ENCODE measurements around the gene ARL4A.
"Not testable (repeated sequence)": the region's sequence is repeated elsewhere in the genome, so short reads cannot be mapped to it uniquely, and the experiment has no call there.

ARL4A gene

DNA sequence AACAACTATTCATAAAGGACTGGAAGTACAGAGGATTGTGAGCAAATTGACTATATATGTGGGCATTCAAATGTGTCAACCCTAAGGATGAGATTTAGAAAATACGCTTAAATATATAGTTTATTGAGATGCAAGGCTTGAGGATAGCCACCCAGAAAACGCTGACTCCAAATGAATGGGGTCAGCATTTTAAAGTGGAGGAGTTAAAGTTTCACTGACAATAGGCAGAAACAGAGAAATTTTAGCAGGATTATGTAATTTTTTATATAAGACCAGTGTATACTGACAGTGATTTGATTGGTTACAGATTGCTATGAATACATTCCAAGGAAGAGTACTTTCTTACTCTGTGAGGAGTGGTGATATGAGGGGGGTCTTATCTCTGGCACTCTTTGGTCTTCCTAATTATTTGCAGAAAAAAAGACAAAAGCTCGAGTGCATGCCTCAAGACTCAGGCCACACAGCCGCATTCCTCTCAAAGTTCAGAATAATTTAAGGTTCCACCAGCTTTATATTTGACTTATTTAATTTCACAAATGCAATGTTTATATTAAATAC, 38.6 kb upstream of the ARL4A start:
- H3K4me3 Mint-ChIP-seq = no peak overlapping the region
- no peak overlapping the region for H3K27ac Mint-ChIP-seq
- no peaks in the 10 kb centered on the region for H3K36me3 Mint-ChIP-seq (ENCODE audit: low read depth)
- DNase-seq = no peak
- TF ChIP-seq, protein P1, sequence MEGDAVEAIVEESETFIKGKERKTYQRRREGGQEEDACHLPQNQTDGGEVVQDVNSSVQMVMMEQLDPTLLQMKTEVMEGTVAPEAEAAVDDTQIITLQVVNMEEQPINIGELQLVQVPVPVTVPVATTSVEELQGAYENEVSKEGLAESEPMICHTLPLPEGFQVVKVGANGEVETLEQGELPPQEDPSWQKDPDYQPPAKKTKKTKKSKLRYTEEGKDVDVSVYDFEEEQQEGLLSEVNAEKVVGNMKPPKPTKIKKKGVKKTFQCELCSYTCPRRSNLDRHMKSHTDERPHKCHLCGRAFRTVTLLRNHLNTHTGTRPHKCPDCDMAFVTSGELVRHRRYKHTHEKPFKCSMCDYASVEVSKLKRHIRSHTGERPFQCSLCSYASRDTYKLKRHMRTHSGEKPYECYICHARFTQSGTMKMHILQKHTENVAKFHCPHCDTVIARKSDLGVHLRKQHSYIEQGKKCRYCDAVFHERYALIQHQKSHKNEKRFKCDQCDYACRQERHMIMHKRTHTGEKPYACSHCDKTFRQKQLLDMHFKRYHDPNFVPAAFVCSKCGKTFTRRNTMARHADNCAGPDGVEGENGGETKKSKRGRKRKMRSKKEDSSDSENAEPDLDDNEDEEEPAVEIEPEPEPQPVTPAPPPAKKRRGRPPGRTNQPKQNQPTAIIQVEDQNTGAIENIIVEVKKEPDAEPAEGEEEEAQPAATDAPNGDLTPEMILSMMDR (IDR thresholded peaks at IDR 0.05) = no peak
- H3K27me3 Mint-ChIP-seq (ENCODE audit: low read depth, poor library complexity) = no peaks in the 10 kb centered on the region
- H3K9me3 Mint-ChIP-seq = no peaks in the 10 kb centered on the region
- no peaks in the 10 kb centered on the region for H3K4me1 Mint-ChIP-seq

DNA sequence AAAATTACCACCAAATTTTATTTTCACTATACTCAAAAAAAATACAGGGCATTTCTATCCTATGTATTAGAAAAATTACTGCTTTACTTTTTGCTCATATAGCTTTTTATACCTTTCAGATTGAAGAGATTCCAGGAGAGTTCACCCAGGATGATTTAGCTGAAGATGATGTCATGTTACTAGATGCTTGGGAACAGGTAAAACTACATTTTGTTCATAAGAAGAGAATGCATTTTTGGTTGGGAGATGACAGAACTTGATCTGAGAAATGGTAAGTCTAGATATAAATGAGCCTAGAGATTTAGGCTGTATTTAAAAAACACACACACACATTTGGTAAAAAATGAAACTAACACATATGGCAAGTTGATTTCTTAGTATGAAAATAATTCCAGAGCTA, 38.1 kb upstream of the ARL4A start:
- H3K4me3 Mint-ChIP-seq = no peak overlapping the region
- no peak overlapping the region for H3K27ac Mint-ChIP-seq
- no peaks in the 10 kb centered on the region for H3K27me3 Mint-ChIP-seq (ENCODE audit: low read depth, poor library complexity)

DNA sequence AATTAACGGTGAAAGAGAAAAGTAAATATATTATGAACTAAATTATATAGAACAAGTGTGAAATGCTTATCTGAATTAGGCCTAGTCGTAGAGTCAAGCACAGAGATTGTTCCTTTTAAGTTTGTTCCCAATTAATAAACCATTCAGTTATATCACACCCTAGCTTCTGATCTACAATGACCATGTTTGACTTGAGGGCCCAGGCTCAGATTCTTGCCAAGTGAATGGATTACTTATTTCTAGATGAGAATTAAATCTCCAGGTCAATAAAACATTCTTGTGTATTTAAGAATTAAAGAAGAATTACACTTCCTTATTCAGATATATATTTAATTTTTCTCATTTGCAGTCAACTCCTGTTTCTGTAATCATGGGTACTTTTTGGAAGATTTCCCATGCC, 37.4 kb upstream of the ARL4A start:
- DNase-seq = no peak
- Mint-ChIP-seq H3K4me1 (no peaks in the 10 kb centered on the region), H3K36me3 (ENCODE audit: low read depth) (no peaks in the 10 kb centered on the region), H3K27me3 (ENCODE audit: low read depth, poor library complexity) (no peaks in the 10 kb centered on the region), H3K9me3 (no peaks in the 10 kb centered on the region), H3K4me3 (no peak overlapping the region), H3K27ac (no peak overlapping the region)
- TF ChIP-seq, protein P1 (IDR thresholded peaks at IDR 0.05) = no peak

More for the DNA sequence above, 38.1 kb upstream of the ARL4A start:
- H3K9me3 Mint-ChIP-seq = no peaks in the 10 kb centered on the region
- TF ChIP-seq, protein P1 (IDR thresholded peaks at IDR 0.05) = no peak
- no peak for DNase-seq
- H3K36me3 Mint-ChIP-seq (ENCODE audit: low read depth) = no peaks in the 10 kb centered on the region
- no peaks in the 10 kb centered on the region for H3K4me1 Mint-ChIP-seq

DNA sequence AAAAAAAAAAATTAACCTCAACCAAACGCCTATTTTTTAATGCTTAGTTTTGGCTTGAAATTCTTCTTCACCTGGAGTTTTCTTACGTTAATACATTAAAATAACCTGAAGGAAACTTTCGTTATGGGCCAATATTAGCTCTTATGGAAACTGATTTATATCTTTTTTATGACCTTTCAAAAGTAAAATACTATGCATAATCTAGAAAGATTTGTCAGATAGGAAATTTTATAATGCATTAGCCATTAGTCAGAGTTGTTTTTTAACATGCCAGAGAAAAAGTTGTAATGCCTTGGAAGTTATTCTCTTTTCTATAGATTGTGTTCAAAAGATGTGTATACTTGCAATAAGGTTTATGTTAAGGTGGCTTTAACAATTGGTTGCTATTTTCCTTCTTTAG, 34.3 kb upstream of the ARL4A start:
- H3K36me3 Mint-ChIP-seq (ENCODE audit: low read depth) = no peaks in the 10 kb centered on the region
- peaks cover 4% of the 10 kb centered on the region for H3K27me3 Mint-ChIP-seq (ENCODE audit: low read depth, poor library complexity)
- DNase-seq = no peak
- H3K9me3 Mint-ChIP-seq = no peaks in the 10 kb centered on the region
- TF ChIP-seq, protein P1 (IDR thresholded peaks at IDR 0.05) = no peak
- no peaks in the 10 kb centered on the region for H3K4me1 Mint-ChIP-seq
- H3K4me3 Mint-ChIP-seq = no peak overlapping the region
- no peak overlapping the region for H3K27ac Mint-ChIP-seq

DNA sequence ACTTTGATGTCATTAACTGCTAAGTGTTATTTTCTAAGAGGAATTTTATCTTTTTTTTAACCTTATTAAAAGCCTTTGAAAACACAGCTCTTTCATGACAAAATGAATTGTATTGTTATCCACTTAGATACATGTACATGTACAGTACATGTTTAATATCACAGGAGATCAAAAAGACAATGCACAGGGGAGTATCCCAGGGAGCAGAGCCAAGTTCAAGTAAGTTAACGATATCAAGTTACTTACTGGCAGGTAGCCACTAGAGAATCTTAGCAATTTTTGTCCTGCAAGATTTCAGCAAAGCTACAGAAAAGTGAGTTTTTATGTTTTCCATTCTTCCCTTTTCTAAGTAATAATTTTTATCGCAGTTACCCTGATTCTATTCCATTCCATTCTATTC, 33.9 kb upstream of the ARL4A start:
- no peak for DNase-seq
- no peaks in the 10 kb centered on the region for H3K36me3 Mint-ChIP-seq (ENCODE audit: low read depth)
- no peak overlapping the region for H3K27ac Mint-ChIP-seq
- no peak overlapping the region for H3K4me3 Mint-ChIP-seq
- TF ChIP-seq, protein P1 (IDR thresholded peaks at IDR 0.05) = no peak
- H3K27me3 Mint-ChIP-seq (ENCODE audit: low read depth, poor library complexity) = peaks cover 4% of the 10 kb centered on the region
- H3K4me1 Mint-ChIP-seq = no peaks in the 10 kb centered on the region
- no peaks in the 10 kb centered on the region for H3K9me3 Mint-ChIP-seq

DNA sequence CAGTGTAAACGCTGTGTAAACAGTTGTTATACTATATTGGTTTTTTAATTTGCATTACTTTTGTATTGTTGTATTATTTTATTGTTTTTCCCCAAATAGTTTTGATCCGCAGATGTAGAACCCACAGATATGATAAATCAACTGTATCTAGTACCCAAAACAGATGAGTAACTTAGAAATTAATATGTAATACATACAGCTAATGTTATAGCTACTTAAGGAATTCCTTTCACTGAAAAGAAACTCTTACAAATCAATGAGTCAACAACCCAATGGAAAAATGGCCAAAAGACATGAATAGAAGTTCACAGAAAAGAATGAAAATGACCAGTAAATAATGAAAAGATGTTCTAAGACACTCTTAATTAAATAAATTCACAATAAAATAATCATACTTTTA, 32.3 kb upstream of the ARL4A start:
- Mint-ChIP-seq H3K9me3 (peaks cover 5% of the 10 kb centered on the region), H3K4me3 (no peak overlapping the region), H3K36me3 (ENCODE audit: low read depth) (no peaks in the 10 kb centered on the region), H3K27me3 (ENCODE audit: low read depth, poor library complexity) (peaks cover 4% of the 10 kb centered on the region), H3K27ac (no peak overlapping the region), H3K4me1 (no peaks in the 10 kb centered on the region)
- no peak for DNase-seq
- TF ChIP-seq, protein P1 (IDR thresholded peaks at IDR 0.05) = no peak

DNA sequence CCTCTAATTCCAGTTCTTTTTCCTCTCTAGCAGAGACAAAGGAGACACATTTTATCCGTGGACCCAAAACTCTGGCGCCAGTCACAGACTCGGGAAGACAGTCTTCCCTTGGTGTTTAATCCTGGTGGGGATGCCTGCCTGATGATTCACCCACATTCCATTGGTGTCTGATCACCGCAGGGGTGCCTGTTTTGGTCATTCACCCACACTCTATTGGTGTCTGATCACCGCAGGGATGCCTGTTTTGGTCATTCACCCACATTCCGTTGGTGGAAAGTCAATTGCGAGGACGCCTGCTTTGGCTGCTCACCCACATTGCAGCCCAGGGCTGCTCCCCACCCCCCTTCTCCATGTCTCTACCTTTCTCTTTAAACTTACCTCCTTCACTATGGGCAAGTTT, 27.0 kb upstream of the ARL4A start:
- H3K27ac Mint-ChIP-seq; H3K36me3 Mint-ChIP-seq (ENCODE audit: low read depth); H3K27me3 Mint-ChIP-seq (ENCODE audit: low read depth, poor library complexity); DNase-seq; H3K9me3 Mint-ChIP-seq; H3K4me1 Mint-ChIP-seq; H3K4me3 Mint-ChIP-seq: not testable (repeated sequence)

DNA sequence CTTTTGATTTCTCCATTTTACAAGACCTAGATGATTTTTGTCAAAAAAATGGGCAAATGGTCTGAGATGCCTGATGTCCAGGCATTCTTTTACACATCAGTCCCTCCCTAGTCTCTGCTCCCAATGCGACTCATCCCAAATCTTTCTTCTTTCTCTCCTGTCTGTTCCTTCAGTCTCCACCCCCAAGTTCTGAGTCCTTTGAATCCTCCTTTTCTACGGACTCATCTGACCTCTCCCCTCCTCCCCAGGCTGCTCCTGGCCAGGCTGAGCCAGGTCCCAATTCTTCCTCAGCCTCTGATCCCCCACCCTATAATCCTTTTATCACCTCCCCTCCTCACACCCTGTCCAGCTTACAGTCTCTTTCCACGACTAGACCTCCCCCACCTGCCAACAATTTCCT, 26.4 kb upstream of the ARL4A start:
- not testable (repeated sequence) for H3K27ac Mint-ChIP-seq

More for the DNA sequence above, 26.4 kb upstream of the ARL4A start:
- H3K4me3 Mint-ChIP-seq; H3K36me3 Mint-ChIP-seq (ENCODE audit: low read depth); DNase-seq; H3K4me1 Mint-ChIP-seq; H3K9me3 Mint-ChIP-seq; H3K27me3 Mint-ChIP-seq (ENCODE audit: low read depth, poor library complexity): not testable (repeated sequence)
